GM19395 (cell line): Measurements from ENCODE around the gene LPAR6.

Experiments used
- ATAC-seq: cut with Tn5 transposase; IDR thresholded peaks from one replicate; pipeline ENCODE4 v1.9.1; 2021; ENCODE audit warnings: mild to moderate bottlenecking, moderate library complexity; ENCODE audit not compliant: unreplicated experiment

The LPAR6 gene

GRCh38 chr13:48380581-48380980, 32.3 kb downstream of the LPAR6 start:
- no peak for ATAC-seq

GRCh38 chr13:48377857-48378256, 35.1 kb downstream of the LPAR6 start:
- ATAC-seq = no peak

- no peak for ATAC-seq
These were observed 42.1 kb downstream of the LPAR6 start for GRCh38 chr13:48370815-48371214.

- ATAC-seq = no peak
These were observed 42.9 kb downstream of the LPAR6 start for GRCh38 chr13:48369988-48370387.
